TTC549 (cell line): ENCODE results near the gene USP46.

Experiments used
- FAIRE-seq: peaks from 2 replicates; lab custom pipeline; 2012; peaks lifted over from hg19 to GRCh38; lab: Jason Lieb, UNC

The USP46 gene

DNA sequence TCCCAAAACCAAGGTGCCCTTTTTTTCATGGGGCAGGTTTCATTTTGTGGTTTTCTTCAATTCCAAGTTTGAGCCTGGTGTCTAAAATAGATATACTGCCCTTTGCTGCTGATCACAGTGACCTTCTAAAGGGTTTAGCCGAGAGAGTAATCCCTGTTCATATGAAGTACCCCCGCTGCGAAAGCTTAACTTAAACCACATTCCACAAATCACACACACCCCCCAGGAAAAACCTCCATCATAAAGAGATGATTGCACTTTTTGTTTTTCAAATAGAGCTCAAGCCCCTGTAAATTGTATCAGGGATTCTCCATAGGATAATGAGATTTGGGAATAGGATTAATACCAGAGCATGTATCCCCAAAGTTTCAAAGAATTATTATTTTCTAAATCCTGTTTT is 90.8 kb downstream of the USP46 start:
- no peak for FAIRE-seq

DNA sequence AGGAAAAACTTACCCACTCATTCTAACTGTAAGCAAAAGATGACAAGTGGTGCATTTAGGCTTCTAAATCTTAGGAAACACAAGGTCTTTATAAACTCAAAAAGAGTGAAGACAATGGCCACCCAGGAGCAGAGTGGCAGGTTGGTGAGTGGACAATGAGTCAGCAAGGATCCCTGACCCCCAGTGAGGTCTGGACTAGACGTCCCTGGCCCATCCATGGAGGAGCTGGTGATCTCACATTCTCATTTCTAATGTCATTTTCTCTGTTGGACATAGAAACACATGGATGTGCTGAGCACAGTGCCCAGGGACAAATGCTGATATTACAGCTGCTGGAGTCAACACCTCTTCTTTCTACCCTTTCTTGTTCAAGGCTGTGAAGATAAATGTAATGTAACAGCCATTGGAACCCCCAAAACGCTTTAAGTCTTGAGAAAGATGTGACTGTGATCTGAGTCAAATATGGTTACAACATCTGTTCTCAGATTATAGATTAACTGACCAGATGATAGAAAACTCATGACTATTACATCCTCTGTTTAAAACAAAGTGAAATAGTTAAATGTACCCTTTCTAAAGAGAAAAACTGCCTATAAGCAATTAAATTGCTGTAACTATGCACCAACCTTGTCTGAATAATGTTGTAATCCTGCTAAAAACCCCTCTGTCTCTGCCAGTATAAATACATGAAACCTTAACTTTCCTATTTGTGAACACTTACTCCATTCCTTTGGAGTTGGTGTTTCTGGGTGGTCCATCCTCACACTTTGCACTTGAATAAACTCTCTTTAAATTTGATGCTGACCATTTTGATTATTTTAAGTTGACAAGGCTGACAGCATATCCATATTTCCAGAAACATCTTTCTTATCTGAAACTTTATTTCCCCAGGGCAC is 92.7 kb downstream of the USP46 start:
- FAIRE-seq = no peak

DNA sequence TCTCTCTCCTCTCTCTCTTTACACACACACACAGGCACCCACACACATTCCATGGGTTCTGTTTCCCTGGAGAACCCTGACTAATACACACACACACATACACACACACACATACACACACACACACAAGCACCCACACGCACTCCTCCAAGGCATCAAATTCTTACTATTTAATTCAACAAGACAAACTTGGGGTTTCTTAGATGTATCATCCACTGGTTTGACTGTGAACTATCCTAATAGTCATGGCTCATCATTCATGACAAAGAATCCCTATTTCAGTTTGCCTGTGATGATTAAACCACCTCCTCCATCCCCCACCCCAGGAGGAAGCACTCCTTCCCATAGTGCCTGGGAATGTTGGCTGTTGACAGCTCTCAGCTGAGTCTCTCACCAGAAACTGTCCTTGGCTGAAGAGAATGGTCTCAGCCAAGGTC is 98.2 kb downstream of the USP46 start:
- no peak for FAIRE-seq

DNA sequence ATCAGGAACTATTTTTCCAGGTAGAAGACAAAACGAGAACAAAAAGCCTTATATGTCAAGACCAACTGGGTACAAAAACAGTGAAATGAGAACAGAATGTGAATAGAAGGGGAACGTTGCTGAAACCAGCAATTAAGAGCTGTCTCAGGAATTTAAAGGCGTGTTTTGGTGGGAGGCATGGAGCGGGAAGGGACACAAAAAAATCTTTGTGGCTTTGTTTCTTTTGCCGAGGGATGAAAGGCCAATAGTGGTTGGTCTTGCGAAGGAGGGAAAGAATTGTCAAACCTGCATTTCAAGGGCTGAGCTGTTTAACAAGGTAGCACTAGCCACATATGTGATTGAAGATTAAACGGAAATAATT is 103.8 kb downstream of the USP46 start:
- FAIRE-seq = no peak

DNA sequence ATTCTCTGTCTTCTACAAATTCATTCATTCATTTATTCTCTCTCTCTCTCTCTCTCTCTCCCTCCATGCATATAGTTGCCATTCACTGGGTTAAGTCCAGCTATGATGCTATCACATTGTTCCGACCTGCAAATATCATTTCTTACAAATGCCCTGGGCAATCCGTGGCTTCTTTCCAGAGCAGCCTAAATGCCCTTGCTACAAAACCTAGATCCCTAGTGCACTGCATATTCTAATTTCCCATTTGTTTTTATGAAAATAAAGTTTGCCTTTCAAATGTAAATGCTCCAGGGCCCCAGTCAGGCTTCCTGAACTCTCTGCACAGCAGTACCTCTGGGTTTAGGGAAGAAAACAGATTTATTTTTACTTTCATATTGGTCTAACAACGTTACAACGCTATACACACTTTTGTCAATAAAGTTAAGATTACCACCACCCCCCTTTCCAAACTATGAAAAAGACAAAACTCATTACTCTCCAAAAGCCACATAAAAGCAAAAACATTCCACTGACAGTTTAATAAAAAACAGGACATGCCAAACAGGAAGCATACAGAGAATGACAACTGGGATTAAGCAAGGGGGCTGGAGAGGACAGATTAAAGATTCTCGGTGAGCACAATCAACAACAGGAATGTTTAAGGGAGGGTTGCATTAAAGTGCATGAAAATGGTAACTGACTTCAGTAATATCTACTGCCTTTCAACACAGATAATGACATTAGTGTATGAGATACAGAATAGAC is 104.3 kb downstream of the USP46 start:
- FAIRE-seq = no peak

DNA sequence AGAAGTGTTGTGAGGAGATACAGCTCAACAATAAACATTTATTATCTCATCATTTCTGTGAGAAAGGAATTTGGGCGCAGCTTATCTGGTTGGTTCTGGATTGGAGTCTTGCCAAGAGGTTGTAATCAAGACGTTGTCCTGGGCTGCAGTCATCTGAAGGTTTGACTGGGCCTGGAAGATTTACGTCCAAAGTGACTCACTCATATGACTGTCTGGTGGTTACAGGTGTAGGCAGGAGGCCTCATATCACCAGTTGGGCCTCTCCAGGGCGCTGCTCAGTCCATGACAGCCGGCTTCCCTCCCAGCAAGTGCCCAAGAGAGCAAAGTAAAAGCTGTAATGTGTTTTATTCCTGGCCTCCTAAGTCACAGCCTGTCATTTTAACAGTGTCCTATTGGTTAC is 106.3 kb downstream of the USP46 start:
- FAIRE-seq = no peak

DNA sequence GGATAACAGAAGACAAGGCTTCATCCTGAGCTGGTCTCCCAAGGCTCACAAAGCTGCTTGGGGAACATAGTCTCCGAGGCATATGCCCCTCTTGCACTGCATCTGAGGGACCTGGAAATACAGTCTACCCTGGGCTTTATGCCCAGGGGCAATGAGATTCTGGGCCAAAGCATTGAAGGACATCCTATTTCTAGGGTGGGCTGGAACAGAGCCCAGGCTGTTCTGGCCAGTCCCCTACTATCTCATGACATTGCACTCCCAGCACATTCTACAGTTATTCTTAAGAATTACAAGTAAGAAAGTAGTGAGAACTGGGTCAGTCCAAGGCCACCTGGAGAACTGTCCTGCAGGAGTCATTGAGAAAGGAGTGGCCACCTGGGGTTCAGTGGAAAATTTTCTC is 107.6 kb downstream of the USP46 start:
- no peak for FAIRE-seq

DNA sequence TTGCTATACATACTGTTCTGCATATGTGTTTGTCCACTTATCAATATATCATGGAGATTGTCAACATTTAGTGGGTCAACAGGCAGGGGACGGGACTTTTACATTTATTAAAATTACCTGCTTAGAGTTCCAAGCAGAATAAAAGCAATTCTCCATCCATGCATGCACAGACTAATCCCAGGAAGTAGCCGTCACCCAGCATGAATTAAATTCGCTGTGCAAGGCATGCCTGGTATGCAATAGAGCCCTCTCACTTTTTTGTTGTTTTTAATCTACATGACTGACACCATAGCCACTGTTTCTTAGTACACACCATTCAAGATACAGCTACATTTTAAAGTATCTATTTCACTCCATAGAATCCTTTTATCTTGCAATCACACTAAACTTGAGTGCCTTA is 108.9 kb downstream of the USP46 start:
- no peak for FAIRE-seq

DNA sequence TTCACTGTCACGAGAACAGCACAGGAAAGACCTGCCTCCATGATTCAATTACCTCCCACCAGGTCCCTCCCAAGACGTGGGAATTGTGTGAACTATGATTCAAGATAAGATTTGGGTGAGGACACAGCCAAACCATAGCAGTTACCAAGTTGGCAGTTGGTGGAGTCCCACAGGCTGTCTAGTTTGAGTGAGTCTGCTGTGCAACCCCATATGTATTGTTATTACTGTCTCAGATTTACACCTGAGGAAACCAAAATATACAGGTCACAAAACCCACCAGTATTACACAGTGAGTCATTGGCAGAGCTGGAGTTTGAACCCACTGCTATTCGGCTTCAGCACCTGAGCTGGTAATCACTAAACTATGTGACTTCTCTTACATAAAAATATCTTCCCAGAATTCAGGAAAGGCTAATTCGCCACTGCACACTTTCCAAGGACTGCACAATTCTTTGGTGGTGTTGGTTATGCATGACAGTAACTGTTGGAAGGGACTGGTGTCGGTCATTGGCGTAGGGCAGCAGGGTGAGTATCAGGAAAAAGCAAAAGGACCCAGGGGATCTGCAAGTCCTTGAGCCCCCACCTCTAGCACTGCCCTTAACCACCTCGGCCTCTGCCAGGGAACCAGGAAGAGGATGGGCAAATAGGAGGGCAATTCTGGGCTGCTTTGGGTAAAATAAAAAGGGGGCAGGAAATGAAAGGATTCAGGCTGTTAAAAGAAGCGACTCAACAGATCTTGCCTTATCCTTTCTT is 110.1 kb downstream of the USP46 start:
- FAIRE-seq = no peak

DNA sequence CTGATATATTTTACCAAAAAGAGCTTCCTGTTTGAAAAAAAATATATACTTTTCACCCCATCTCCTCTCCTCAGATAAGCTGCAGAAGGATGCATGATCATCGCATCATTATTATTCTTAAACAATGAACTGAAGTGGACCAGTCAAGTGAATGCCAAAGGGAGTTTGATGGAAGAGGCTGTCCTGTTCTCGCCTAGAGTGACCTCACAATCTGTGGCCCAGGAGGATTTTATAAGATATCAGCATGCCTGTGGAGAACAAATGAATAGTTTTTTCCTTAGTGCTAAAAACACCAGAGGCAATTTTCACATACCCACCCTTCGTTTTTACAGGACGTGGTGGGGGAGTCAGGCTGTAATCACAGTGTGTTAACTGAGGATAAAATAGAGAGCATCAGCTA is 112.7 kb downstream of the USP46 start:
- FAIRE-seq = no peak

DNA sequence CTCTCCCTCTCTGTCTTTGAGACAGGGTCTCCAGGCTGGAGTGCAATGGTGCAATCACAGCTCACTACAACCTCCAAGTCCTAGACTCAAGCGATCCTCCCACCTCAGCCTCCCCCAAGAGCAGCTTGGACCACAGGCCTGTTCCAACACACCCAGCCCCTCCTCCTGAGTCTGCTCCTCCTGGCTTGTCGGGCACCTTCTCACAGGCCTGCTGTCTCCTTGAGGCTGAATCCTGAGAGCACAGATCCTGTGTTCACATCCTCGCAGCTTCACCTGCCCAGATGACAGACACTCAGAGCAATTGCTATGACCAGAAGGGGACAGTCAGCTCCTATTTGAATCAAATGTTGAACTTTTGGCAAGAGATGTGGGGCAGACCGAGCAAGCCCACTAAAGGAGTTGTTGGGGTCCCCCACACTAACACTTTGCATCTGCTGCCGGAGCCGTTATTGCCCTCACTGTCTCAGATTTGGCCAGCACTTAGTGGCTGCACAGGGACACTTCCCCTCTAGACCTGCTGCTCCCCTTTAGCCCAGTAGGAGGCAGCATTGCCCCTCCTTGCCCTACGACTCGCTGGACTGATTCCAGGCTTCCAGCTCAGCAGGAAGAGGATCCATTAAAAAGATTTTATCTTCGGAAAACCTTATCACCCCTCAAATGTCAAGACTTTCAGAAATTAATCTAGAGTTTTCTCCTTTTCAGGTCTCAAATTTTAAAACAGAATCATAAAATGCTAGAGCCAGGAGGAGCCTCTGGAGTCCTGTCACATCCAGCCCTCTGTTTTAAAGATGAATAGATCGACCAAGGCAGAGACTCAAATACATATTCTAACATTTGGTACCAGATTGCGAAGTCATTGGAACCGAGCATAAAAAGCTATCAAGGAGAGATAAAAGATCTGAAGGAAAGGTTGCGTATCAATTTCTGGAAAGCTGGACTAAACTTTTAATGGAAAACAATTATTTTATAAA is 113.7 kb downstream of the USP46 start:
- FAIRE-seq = no peak
